K562 (cell line): Measurements from ENCODE around the gene DOCK6.

Experiments
- ATF1 ChIP-seq, 2 experiments: fragments of 450-650 bp in 1 of 2; IDR thresholded peaks; 2 replicates each; pipeline ENCODE4 v1.6.1; 2016; ENCODE audit warnings: missing compliant biosample characterization in 1 of 2, missing genetic modification characterization in 1 of 2
- DPF2 ChIP-seq: fragments of 450-650 bp; IDR thresholded peaks from 2 replicates; pipeline ENCODE4 v1.6.1; 2016
- E2F3 ChIP-seq: fragments of 250-450 bp; sonication (Bioruptor Pico); IDR thresholded peaks from 2 replicates; pipeline ENCODE4 v1.4.0; 2020; ENCODE audit warnings: mild to moderate bottlenecking
- HIVEP1 ChIP-seq: fragments of 250-450 bp; sonication (Bioruptor Pico); IDR thresholded peaks from 2 replicates; pipeline ENCODE4 v1.4.0; 2020; ENCODE audit warnings: mild to moderate bottlenecking
- HOMEZ ChIP-seq: fragments of 250-450 bp; sonication (Bioruptor Pico); IDR thresholded peaks from 2 replicates; pipeline ENCODE4 v1.4.0; 2020; ENCODE audit warnings: mild to moderate bottlenecking, moderate library complexity
- MED1 ChIP-seq: sonication (generic); formaldehyde crosslinking; IDR thresholded peaks from 2 replicates; pipeline ENCODE4 v1.8.1; 2023; ENCODE audit warnings: missing genetic modification reagents, borderline replicate concordance
- POLR2B ChIP-seq: fragments of 450-650 bp; IDR thresholded peaks from 2 replicates; pipeline ENCODE4 v1.6.1; 2018; ENCODE audit warnings: low read depth; ENCODE audit not compliant: partially characterized antibody
- RAD21 ChIP-seq, 2 experiments: fragments of 250-450 bp in 1 of 2; fragments of 450-650 bp in 1 of 2; sonication (Bioruptor Pico) in 1 of 2; formaldehyde crosslinking in 1 of 2; IDR thresholded peaks in 1 of 2; conservative IDR thresholded peaks in 1 of 2; 2 replicates each; pipeline versions ENCODE4 v1.4.0 to v1.8.0; 2020 to 2022; ENCODE audit warnings: mild to moderate bottlenecking in 2 of 2, moderate library complexity in 1 of 2
- ZNF212 ChIP-seq: fragments of 450-650 bp; formaldehyde crosslinking; IDR thresholded peaks from 2 replicates; pipeline ENCODE4 v1.4.0; 2020; ENCODE audit warnings: mild to moderate bottlenecking
- ZNF609 ChIP-seq: sonication (generic); formaldehyde crosslinking; IDR thresholded peaks from 2 replicates; pipeline ENCODE4 v1.8.1; 2023; ENCODE audit warnings: missing genetic modification reagents, mild to moderate bottlenecking, borderline replicate concordance
- TF ChIP-seq, protein P1 (sequence below): fragments of 150-350 bp; IDR thresholded peaks from 2 replicates; pipeline ENCODE4 v1.6.1; 2014; ENCODE audit warnings: low read depth, mild to moderate bottlenecking, low read length, borderline replicate concordance
- TF ChIP-seq, protein P2 (sequence below), 2 experiments: fragments of 450-650 bp; formaldehyde crosslinking in 1 of 2; IDR thresholded peaks; 2 replicates each; pipeline versions ENCODE4 v1.4.0 to v1.6.1; 2014 to 2020; ENCODE audit warnings: mild to moderate bottlenecking in 2 of 2, borderline replicate concordance in 1 of 2, low read depth in 1 of 2
- TF ChIP-seq, protein P3 (sequence below), 2 experiments: fragments of 450-650 bp; conservative IDR thresholded peaks; 2 replicates each; pipeline ENCODE4 v1.6.1; 2017; ENCODE audit warnings: mild to moderate bottlenecking in 2 of 2, moderate library complexity in 2 of 2

DNA sequence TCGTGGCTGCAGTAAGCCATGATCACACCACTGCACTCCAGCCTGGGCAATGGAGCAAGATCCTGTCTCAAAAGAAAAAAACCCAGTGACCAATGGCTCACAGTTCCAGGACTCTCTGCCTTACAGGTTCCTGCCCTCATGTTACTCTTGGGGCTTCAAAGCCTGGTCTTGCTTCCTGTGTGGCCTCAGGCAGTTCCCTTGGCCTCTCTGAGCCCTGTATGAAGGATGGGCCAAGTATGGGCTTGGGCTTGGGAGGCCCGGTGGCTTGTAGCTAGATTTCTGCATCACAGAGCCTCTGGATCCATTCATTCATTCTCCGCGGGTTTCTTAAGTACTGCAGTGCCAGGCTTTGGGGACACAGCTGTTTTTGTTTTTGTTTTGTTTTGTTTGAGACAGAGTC lies 32.9 kb upstream of the DOCK6 start:
- TF ChIP-seq POLR2B (no peak), ZNF609 (CRISPR knock-in tag) (no peak), DPF2 (no peak), HOMEZ (CRISPR knock-in tag) (no peak), ZNF212 (CRISPR knock-in tag) (no peak), MED1 (CRISPR knock-in tag) (no peak), HIVEP1 (CRISPR knock-in tag) (no peak), ATF1 (CRISPR knock-in tag; IDR thresholded peaks at IDR 0.05) (no peak), ATF1 (tag; IDR thresholded peaks at IDR 0.05) (no peak), E2F3 (CRISPR knock-in tag) (no peak), RAD21 (CRISPR knock-in tag; conservative IDR thresholded peaks at IDR 0.05 in 1 of 2, IDR thresholded peaks at IDR 0.05 in 1 of 2) (no peak)
- TF ChIP-seq, protein P1, sequence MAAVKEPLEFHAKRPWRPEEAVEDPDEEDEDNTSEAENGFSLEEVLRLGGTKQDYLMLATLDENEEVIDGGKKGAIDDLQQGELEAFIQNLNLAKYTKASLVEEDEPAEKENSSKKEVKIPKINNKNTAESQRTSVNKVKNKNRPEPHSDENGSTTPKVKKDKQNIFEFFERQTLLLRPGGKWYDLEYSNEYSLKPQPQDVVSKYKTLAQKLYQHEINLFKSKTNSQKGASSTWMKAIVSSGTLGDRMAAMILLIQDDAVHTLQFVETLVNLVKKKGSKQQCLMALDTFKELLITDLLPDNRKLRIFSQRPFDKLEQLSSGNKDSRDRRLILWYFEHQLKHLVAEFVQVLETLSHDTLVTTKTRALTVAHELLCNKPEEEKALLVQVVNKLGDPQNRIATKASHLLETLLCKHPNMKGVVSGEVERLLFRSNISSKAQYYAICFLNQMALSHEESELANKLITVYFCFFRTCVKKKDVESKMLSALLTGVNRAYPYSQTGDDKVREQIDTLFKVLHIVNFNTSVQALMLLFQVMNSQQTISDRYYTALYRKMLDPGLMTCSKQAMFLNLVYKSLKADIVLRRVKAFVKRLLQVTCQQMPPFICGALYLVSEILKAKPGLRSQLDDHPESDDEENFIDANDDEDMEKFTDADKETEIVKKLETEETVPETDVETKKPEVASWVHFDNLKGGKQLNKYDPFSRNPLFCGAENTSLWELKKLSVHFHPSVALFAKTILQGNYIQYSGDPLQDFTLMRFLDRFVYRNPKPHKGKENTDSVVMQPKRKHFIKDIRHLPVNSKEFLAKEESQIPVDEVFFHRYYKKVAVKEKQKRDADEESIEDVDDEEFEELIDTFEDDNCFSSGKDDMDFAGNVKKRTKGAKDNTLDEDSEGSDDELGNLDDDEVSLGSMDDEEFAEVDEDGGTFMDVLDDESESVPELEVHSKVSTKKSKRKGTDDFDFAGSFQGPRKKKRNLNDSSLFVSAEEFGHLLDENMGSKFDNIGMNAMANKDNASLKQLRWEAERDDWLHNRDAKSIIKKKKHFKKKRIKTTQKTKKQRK = no peak
- TF ChIP-seq, protein P2, sequence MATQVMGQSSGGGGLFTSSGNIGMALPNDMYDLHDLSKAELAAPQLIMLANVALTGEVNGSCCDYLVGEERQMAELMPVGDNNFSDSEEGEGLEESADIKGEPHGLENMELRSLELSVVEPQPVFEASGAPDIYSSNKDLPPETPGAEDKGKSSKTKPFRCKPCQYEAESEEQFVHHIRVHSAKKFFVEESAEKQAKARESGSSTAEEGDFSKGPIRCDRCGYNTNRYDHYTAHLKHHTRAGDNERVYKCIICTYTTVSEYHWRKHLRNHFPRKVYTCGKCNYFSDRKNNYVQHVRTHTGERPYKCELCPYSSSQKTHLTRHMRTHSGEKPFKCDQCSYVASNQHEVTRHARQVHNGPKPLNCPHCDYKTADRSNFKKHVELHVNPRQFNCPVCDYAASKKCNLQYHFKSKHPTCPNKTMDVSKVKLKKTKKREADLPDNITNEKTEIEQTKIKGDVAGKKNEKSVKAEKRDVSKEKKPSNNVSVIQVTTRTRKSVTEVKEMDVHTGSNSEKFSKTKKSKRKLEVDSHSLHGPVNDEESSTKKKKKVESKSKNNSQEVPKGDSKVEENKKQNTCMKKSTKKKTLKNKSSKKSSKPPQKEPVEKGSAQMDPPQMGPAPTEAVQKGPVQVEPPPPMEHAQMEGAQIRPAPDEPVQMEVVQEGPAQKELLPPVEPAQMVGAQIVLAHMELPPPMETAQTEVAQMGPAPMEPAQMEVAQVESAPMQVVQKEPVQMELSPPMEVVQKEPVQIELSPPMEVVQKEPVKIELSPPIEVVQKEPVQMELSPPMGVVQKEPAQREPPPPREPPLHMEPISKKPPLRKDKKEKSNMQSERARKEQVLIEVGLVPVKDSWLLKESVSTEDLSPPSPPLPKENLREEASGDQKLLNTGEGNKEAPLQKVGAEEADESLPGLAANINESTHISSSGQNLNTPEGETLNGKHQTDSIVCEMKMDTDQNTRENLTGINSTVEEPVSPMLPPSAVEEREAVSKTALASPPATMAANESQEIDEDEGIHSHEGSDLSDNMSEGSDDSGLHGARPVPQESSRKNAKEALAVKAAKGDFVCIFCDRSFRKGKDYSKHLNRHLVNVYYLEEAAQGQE (IDR thresholded peaks at IDR 0.05; ENCODE audit: borderline replicate concordance) = no peak
- TF ChIP-seq, protein P2 (CRISPR knock-in tag; IDR thresholded peaks at IDR 0.05; ENCODE audit: low read depth) = no peak
- TF ChIP-seq, protein P3, sequence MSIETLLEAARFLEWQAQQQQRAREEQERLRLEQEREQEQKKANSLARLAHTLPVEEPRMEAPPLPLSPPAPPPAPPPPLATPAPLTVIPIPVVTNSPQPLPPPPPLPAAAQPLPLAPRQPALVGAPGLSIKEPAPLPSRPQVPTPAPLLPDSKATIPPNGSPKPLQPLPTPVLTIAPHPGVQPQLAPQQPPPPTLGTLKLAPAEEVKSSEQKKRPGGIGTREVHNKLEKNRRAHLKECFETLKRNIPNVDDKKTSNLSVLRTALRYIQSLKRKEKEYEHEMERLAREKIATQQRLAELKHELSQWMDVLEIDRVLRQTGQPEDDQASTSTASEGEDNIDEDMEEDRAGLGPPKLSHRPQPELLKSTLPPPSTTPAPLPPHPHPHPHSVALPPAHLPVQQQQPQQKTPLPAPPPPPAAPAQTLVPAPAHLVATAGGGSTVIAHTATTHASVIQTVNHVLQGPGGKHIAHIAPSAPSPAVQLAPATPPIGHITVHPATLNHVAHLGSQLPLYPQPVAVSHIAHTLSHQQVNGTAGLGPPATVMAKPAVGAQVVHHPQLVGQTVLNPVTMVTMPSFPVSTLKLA (conservative IDR thresholded peaks at IDR 0.05) = no peak
